Lower leg skin (tissue), 4 donors: ENCODE measurements around the gene BID. TPM values are rescaled to one million over a fixed set of nuclear protein-coding genes. Genes with fewer than 3 reads are reported as not detected.
A peak's percentile ranks its signal among the peaks of the same experiment; 100 is the strongest.

Experiments used
- DNase-seq, 2 donors: peaks; one replicate each; pipeline ENCODE4 v3.0.0-alpha.2; 2019; ENCODE audit warnings: low spot score in 2 of 2
- H3K4me3 ChIP-seq: fragments of 200-600 bp; sonication (generic); 2 replicates; pipeline ENCODE4 v1.5.1; 2017; ENCODE audit warnings: mild to moderate bottlenecking, low read depth; ENCODE audit not compliant: poor library complexity, severe bottlenecking
- POLR2A ChIP-seq, 2 donors: fragments of 450-650 bp; IDR thresholded peaks; one replicate each; pipeline ENCODE4 v1.6.1; 2016 to 2017; ENCODE audit warnings: antibody characterized with exemption in 2 of 2, mild to moderate bottlenecking in 1 of 2, moderate library complexity in 1 of 2
- WGBS, 2 donors: methylation state at CpG; one replicate each; pipeline ENCODE4 v1.1.5; 2018; 5-methylcytosine and 5-hydroxymethylcytosine counted together
- intact Hi-C: fragments of 100-400 bp; cut with DNase I; formaldehyde crosslinking; loops from one replicate; pipeline ENCODE4 v1.15.0; 2023; ENCODE audit warnings: low total_unique reads
- total RNA-seq, 4 donors: library from RNA; depleted of rRNA; stranded (reverse); fragments of >200 nt; gene quantifications; one replicate each; pipeline ENCODE4 v1.1.0, GENCODE V29; 2016
- TF ChIP-seq, protein P1 (sequence below), 3 donors: fragments of 450-650 bp; IDR thresholded peaks; one replicate each; pipeline ENCODE4 v1.5.1; 2016; ENCODE audit warnings: antibody characterized with exemption in 3 of 3, mild to moderate bottlenecking in 3 of 3, moderate library complexity in 2 of 3

The BID gene
- total RNA-seq, 4 donors from 2014 or later, result 5.4 to 22.6 (median 15.2) TPM

DNA sequence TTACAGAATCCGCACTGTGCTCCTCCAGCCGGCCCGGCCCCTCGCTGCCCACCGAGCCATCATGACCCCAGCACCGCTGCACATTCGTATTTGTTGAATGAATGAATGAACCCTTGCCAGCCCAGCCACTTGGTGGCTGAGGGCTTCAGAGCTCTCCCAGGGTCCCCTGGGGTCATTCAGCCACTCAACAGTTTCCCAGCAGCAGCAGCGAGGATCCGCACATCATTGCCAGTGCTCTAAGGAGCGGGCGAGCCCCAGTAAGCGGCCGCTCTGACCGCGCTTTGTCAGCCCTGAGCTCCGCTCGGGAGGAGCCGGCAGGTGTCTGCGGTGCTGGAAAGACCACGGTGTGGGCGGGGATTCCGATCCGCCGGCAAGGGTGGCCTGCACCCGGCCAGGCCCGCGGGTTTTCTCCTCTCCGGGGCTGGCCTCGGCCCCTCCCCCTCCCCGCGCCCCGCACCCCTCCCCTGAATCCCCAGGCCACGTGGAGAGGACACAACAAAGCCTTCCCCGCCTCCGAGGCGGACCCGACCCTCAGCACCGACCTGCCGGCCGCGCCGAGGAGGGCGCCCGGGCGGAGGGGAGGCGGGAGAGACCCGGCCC is 563 bp downstream of the BID start:
- DNase-seq, result no peak

DNA sequence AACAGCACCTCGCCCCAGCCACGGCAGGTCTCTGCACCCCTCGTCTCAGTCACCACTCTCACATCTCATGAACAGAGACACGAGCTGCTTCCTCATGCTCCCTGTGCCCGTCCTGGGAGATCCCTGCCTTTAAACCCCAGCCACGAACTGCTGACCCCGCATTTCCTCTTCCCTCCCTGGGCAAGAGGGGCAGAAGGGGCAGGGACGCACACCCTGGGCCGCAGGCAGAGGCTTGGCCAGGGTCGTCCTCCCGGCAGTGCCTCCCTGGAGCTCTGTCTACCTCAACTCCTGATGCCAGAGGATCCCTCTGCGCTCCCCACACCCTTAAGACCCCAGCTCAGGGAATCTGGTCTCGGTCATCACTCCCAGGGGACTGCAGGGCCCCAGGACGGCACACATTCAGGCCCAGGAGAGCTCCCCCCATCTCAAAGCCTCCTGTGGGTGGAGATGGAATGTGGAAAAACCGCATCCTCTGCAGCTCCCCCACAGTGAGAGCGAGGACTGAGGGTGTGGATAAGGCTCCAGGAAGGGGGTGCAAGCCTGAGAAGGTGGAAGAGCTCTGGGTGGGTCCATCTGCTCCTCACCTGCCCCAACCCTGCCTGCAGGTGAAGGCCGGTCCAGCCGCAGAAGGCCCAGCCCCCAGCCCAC is 1.2 kb downstream of the BID start:
- intact Hi-C loops, result no loop called here
- DNase-seq, result peak in 1 of 2 donors; percentile 83
- TF ChIP-seq, protein P1, sequence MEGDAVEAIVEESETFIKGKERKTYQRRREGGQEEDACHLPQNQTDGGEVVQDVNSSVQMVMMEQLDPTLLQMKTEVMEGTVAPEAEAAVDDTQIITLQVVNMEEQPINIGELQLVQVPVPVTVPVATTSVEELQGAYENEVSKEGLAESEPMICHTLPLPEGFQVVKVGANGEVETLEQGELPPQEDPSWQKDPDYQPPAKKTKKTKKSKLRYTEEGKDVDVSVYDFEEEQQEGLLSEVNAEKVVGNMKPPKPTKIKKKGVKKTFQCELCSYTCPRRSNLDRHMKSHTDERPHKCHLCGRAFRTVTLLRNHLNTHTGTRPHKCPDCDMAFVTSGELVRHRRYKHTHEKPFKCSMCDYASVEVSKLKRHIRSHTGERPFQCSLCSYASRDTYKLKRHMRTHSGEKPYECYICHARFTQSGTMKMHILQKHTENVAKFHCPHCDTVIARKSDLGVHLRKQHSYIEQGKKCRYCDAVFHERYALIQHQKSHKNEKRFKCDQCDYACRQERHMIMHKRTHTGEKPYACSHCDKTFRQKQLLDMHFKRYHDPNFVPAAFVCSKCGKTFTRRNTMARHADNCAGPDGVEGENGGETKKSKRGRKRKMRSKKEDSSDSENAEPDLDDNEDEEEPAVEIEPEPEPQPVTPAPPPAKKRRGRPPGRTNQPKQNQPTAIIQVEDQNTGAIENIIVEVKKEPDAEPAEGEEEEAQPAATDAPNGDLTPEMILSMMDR (IDR thresholded peaks at IDR 0.05), result no peak
- no peak overlapping the region for H3K4me3 ChIP-seq
- WGBS, 2 donors, result 45% methylated on average over 18 of the region's 18 CpGs

More for the DNA sequence above, 563 bp downstream of the BID start:
- intact Hi-C loops, result no loop called here
- TF ChIP-seq POLR2A (IDR thresholded peaks at IDR 0.05), result no peak
- TF ChIP-seq, protein P1 (IDR thresholded peaks at IDR 0.05), result no peak
- 1 to 8% methylated on average over 18 to 23 of the region's 47 CpGs for WGBS, 2 donors
- peak overlapping the region; percentile 81 for H3K4me3 ChIP-seq

DNA sequence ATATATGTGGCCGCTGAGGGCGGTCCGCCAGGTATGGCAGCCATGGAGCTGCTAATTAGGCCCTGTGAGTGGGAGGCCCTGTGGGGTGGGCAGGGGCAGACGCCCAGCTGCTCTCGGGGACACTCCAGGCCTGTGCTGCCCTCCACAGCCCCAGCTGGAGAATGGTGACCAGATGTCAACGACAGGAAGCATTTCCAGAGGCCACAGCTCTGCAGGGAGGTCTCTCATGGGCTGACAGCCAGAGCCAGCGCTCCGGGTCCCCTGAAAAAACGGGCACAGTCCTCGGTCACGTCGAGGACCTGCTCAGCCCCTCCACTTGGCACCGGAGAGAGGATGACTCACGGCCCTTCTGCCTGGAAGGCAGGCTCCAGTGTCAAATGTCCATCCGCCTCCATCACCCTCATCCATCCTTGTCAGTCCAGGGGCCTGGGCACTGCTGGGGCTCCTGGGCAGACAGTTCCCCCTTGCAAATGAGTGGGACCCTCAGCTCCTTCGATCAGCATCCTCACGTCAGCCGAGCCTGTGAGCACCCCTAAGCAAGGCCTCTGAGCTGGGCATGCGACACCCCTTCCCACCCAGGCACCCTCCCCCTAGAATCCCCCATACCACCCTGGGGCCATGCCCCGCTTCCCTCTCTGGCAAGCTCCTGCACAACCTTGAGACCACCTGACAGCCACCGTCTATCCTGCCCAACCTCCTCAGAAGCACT is 1.9 kb downstream of the BID start:
- intact Hi-C loops, result no loop called here
- WGBS, 2 donors, result 67 to 83% methylated on average over 12 to 19 of the region's 21 CpGs
- TF ChIP-seq, protein P1 (IDR thresholded peaks at IDR 0.05), result no peak
- no peak for TF ChIP-seq POLR2A (IDR thresholded peaks at IDR 0.05)
- DNase-seq, result peak in 1 of 2 donors; percentile 83
- no peak overlapping the region for H3K4me3 ChIP-seq

DNA sequence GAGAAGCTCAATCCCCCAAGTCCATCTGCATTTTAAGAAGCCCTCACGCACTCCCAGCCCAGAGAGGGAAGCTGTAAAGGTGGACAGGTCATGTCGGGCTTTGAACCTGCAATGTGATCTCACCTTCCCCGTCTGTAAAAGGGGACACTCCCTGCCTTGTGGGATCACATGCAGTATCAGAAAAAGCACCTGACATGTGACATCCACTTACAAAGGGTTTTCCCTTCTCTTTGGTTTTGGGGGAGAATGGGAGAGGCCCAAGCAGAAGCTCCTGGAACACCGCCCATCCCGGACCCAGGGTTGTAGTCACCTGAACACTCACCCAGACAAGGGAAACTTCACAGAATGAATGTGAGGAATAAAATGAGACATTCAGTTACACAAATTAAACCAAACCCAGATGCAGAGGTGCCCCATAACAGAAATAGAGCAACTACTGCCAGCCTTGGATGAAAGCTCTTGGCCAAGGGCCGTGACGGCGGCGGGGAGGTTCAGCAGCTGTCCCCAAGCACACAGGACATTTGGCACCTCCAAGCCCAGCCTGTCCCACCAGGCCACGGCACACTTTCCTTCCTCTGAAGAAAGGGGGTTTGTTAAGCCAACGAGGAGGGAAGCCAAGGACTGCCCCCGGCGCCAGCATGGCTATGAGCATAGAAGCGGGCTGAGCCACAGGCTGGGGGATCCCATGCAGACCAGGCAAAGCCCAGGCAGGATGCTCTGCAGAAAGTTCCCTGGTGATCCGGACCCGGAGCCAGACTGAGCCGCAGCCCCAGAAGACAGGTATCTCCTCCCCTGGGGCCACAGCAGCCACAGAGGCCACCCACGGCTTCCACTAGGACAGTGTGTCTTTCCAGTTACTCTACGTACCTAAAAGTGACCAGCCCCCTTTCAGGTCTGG is 3.8 kb downstream of the BID start:
- intact Hi-C loops, result no loop called here
- H3K4me3 ChIP-seq, result no peak overlapping the region
- no peak for DNase-seq

DNA sequence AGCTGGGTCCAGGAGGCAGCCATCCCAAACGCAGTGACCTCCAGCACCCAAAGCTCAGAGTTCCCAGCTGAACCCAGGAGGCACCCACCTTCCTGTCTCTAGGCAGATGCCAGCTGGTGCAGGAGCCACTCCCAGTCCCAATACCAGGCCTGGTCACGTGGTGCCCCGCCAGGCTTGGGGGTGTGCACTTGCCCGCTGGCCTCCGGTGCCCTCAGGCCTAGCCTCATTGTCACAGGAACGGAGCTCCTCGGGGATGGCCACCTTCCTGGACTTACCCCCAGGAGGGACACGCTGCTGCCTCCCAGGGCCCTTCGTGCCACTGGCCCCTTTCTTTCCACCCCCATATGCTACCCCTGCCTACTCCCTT is 4.6 kb downstream of the BID start:
- DNase-seq, result no peak
- 58 to 78% methylated on average over 5 to 8 of the region's 9 CpGs for WGBS, 2 donors
- no peak overlapping the region for H3K4me3 ChIP-seq
- TF ChIP-seq, protein P1 (IDR thresholded peaks at IDR 0.05), result no peak
- TF ChIP-seq POLR2A (IDR thresholded peaks at IDR 0.05), result no peak
- intact Hi-C loops, result no loop called here

More for the DNA sequence above, 3.8 kb downstream of the BID start:
- TF ChIP-seq, protein P1 (IDR thresholded peaks at IDR 0.05), result no peak
- no peak for TF ChIP-seq POLR2A (IDR thresholded peaks at IDR 0.05)
- 80 to 82% methylated on average over 19 of the region's 19 CpGs for WGBS, 2 donors
